Fibroblast of lung (primary cell): Measurements from ENCODE around the gene STPG2. TPM values are rescaled to one million over a fixed set of nuclear protein-coding genes. Genes with fewer than 3 reads are reported as not detected.

Experiments
- DNase-seq, 2 donors: peaks; one replicate each; pipeline versions ENCODE4 v3.0.0 to v3.0.0-alpha.2; 2010; ENCODE audit warnings: low read depth in 2 of 2
- H2AFZ ChIP-seq: 2 replicates; pipeline ENCODE4 v1.5.1; 2012; ENCODE audit warnings: low read length, control low read depth, inconsistent platforms
- H3K27ac ChIP-seq: 2 replicates; pipeline ENCODE4 v1.5.1; 2011; ENCODE audit warnings: low read length, control low read depth; ENCODE audit not compliant: insufficient read depth
- H3K27me3 ChIP-seq: 2 replicates; pipeline ENCODE4 v1.5.1; 2011; ENCODE audit warnings: mild to moderate bottlenecking, low read length; ENCODE audit not compliant: control insufficient read depth, insufficient read depth
- H3K36me3 ChIP-seq: 2 replicates; pipeline ENCODE4 v1.5.1; 2011; ENCODE audit warnings: low read length; ENCODE audit not compliant: control insufficient read depth, insufficient read depth
- H3K4me1 ChIP-seq: 2 replicates; pipeline ENCODE4 v1.5.1; 2011; ENCODE audit warnings: low read length; ENCODE audit not compliant: control insufficient read depth, insufficient read depth; ENCODE audit errors: extremely low read depth
- H3K4me2 ChIP-seq: 2 replicates; pipeline ENCODE4 v1.5.1; 2011; ENCODE audit warnings: low read length, control low read depth; ENCODE audit not compliant: insufficient read depth; ENCODE audit errors: extremely low read depth
- H3K4me3 ChIP-seq, 4 experiments: fragments of 200-600 bp in 1 of 4; sonication (generic) in 1 of 4; replicated peaks in 1 of 4; 2 replicates each; pipeline ENCODE4 v1.5.1; 2011 to 2016; ENCODE audit warnings: low read length in 4 of 4, low read depth in 3 of 4, mild to moderate bottlenecking in 3 of 4, control low read depth in 2 of 4, inconsistent platforms in 1 of 4, mixed read lengths in 1 of 4; ENCODE audit not compliant: insufficient read depth in 1 of 4; ENCODE audit errors: control extremely low read depth in 1 of 4
- H3K79me2 ChIP-seq: 2 replicates; pipeline ENCODE4 v1.5.1; 2012; ENCODE audit warnings: mild to moderate bottlenecking, low read length, inconsistent platforms; ENCODE audit not compliant: control insufficient read depth, insufficient read depth
- H3K9ac ChIP-seq: 2 replicates; pipeline ENCODE4 v1.5.1; 2011; ENCODE audit warnings: mild to moderate bottlenecking, low read length, control low read depth; ENCODE audit not compliant: insufficient read depth
- H3K9me3 ChIP-seq: 2 replicates; pipeline ENCODE4 v1.5.1; 2012; ENCODE audit warnings: low read depth, low read length; ENCODE audit not compliant: control insufficient read depth, insufficient read depth
- H4K20me1 ChIP-seq: 2 replicates; pipeline ENCODE4 v1.5.1; 2011; ENCODE audit warnings: low read length; ENCODE audit not compliant: control insufficient read depth, insufficient read depth; ENCODE audit errors: extremely low read depth
- CTCF ChIP-seq, 2 donors: IDR thresholded peaks in 1 of 2; conservative IDR thresholded peaks in 1 of 2; 1 replicate in 1 of 2; 2 replicates in 1 of 2; pipeline ENCODE4 v1.5.1; 2011 to 2012; ENCODE audit warnings: low read length in 2 of 2, control low read depth in 1 of 2, inconsistent platforms in 1 of 2, low read depth in 1 of 2, mild to moderate bottlenecking in 1 of 2
- EZH2 ChIP-seq: IDR thresholded peaks from 2 replicates; pipeline ENCODE4 v1.5.1; 2012; ENCODE audit warnings: low read length, control low read depth, mild to moderate bottlenecking; ENCODE audit errors: missing control alignments
- polyA plus RNA-seq, 2 donors: library from polyadenylated mRNA; depleted of rRNA in 1 of 2; stranded (reverse) in 1 of 2; unstranded in 1 of 2; fragments of >200 nt; gene quantifications; 2 replicates each; pipeline ENCODE4 v1.2.1, GENCODE V29; 2011 to 2012; ENCODE audit warnings: missing spikeins in 1 of 2
- total RNA-seq: library from RNA; depleted of rRNA; stranded (reverse); fragments of >200 nt; gene quantifications from 2 replicates; pipeline ENCODE4 v1.2.1, GENCODE V29; 2014

STPG2 gene
- total and polyA plus RNA-seq, 2 donors (not counting 1 experiment from before 2014, with no cell fraction given) = 0.17 TPM; not detected in 1

GRCh38 chr4:98081936-98082335 lies 61.3 kb downstream of the STPG2 start:
- no peak overlapping the region for H3K4me3 ChIP-seq
- H3K79me2 ChIP-seq = no peaks in the 10 kb centered on the region
- no peaks in the 10 kb centered on the region for H3K36me3 ChIP-seq
- no peaks in the 10 kb centered on the region for H3K9me3 ChIP-seq
- no peaks in the 10 kb centered on the region for H4K20me1 ChIP-seq
- no peak overlapping the region for H2AFZ ChIP-seq
- no peak overlapping the region for H3K9ac ChIP-seq
- H3K27me3 ChIP-seq = no peaks in the 10 kb centered on the region
- TF ChIP-seq CTCF (conservative IDR thresholded peaks at IDR 0.05 in 1 of 2, IDR thresholded peaks at IDR 0.05 in 1 of 2; ENCODE audit: low read depth in 1 of 2, low read length in 2 of 2) (no peak), EZH2 (no peak)
- no peak overlapping the region for H3K4me2 ChIP-seq
- no peaks in the 10 kb centered on the region for H3K4me1 ChIP-seq
- no peak for DNase-seq
- H3K27ac ChIP-seq = no peak overlapping the region

- Histone ChIP-seq H4K20me1 (no peaks in the 10 kb centered on the region), H3K9me3 (no peaks in the 10 kb centered on the region), H3K79me2 (no peaks in the 10 kb centered on the region), H3K9ac (no peak overlapping the region), H3K4me1 (no peaks in the 10 kb centered on the region), H3K27ac (no peak overlapping the region), H3K4me3 (no peak overlapping the region), H3K4me2 (no peak overlapping the region), H2AFZ (no peak overlapping the region), H3K27me3 (no peaks in the 10 kb centered on the region), H3K36me3 (no peaks in the 10 kb centered on the region)
- no peak for DNase-seq
- TF ChIP-seq CTCF (conservative IDR thresholded peaks at IDR 0.05 in 1 of 2, IDR thresholded peaks at IDR 0.05 in 1 of 2; ENCODE audit: low read depth in 1 of 2, low read length in 2 of 2) (no peak), EZH2 (no peak)
These were observed 74.8 kb downstream of the STPG2 start for GRCh38 chr4:98068495-98068894.

- no peaks in the 10 kb centered on the region for H3K79me2 ChIP-seq
- DNase-seq = no peak
- no peaks in the 10 kb centered on the region for H4K20me1 ChIP-seq
- H3K9ac ChIP-seq = no peak overlapping the region
- TF ChIP-seq CTCF (conservative IDR thresholded peaks at IDR 0.05 in 1 of 2, IDR thresholded peaks at IDR 0.05 in 1 of 2; ENCODE audit: low read depth in 1 of 2, low read length in 2 of 2) = no peak
- TF ChIP-seq EZH2 = no peak
- no peak overlapping the region for H3K27ac ChIP-seq
- no peak overlapping the region for H2AFZ ChIP-seq
- no peaks in the 10 kb centered on the region for H3K27me3 ChIP-seq
- no peak overlapping the region for H3K4me2 ChIP-seq
- H3K4me1 ChIP-seq = no peaks in the 10 kb centered on the region
- H3K9me3 ChIP-seq = no peaks in the 10 kb centered on the region
- no peaks in the 10 kb centered on the region for H3K36me3 ChIP-seq
- no peak overlapping the region for H3K4me3 ChIP-seq
These were observed 87.3 kb downstream of the STPG2 start for GRCh38 chr4:98055800-98056501.
